H9 (cell line): ENCODE measurements around the gene MAGEB5. TPM values are rescaled to one million over a fixed set of nuclear protein-coding genes. Genes with fewer than 3 reads are reported as not detected.

Experiments used
- DNase-seq: peaks from one replicate; pipeline ENCODE4 v3.0.0-alpha.2; 2017
- H2AFZ ChIP-seq: one replicate; pipeline ENCODE4 v1.6.1; 2013; ENCODE audit warnings: mild to moderate bottlenecking, low read length, control low read depth, moderate library complexity
- H2AK5ac ChIP-seq: 2 replicates; pipeline ENCODE4 v1.6.1; 2013; ENCODE audit warnings: low read length, control low read depth, mixed read lengths; ENCODE audit not compliant: insufficient read length
- H2BK120ac ChIP-seq: one replicate; pipeline ENCODE4 v1.6.1; 2013; ENCODE audit warnings: low read depth, mild to moderate bottlenecking, low read length, control low read depth, inconsistent platforms; ENCODE audit not compliant: poor library complexity, severe bottlenecking
- H2BK12ac ChIP-seq: 2 replicates; pipeline ENCODE4 v1.6.1; 2013; ENCODE audit warnings: low read length, control low read depth, mixed read lengths, low read depth; ENCODE audit not compliant: insufficient read length
- H2BK15ac ChIP-seq: 2 replicates; pipeline ENCODE4 v1.6.1; 2013; ENCODE audit warnings: low read depth, low read length, control low read depth
- H2BK20ac ChIP-seq: one replicate; pipeline ENCODE4 v1.6.1; 2013; ENCODE audit warnings: low read depth, mild to moderate bottlenecking, low read length, control low read depth, inconsistent platforms; ENCODE audit not compliant: poor library complexity, severe bottlenecking
- H2BK5ac ChIP-seq: 2 replicates; pipeline ENCODE4 v1.6.1; 2013; ENCODE audit warnings: low read length, control low read depth, mixed read lengths; ENCODE audit not compliant: insufficient read length
- H3K14ac ChIP-seq: 2 replicates; pipeline ENCODE4 v1.6.1; 2013; ENCODE audit warnings: low read length, control low read depth; ENCODE audit not compliant: insufficient read depth
- H3K18ac ChIP-seq: 2 replicates; pipeline ENCODE4 v1.6.1; 2013; ENCODE audit warnings: low read depth, mild to moderate bottlenecking, mixed read lengths, low read length, control low read depth; ENCODE audit not compliant: insufficient read length
- H3K23ac ChIP-seq: 2 replicates; pipeline ENCODE4 v1.6.1; 2013; ENCODE audit warnings: low read length, control low read depth, mixed read lengths, low read depth; ENCODE audit not compliant: insufficient read length
- H3K23me2 ChIP-seq: 2 replicates; pipeline ENCODE4 v1.6.1; 2013; ENCODE audit warnings: low read depth, mild to moderate bottlenecking, mixed read lengths, low read length, control low read depth; ENCODE audit not compliant: insufficient read length, poor library complexity, severe bottlenecking
- H3K27ac ChIP-seq: 2 replicates; pipeline ENCODE4 v1.5.1; 2013; ENCODE audit warnings: low read length, control low read depth, mixed read lengths, low read depth; ENCODE audit not compliant: insufficient read length
- H3K27me3 ChIP-seq: 2 replicates; pipeline ENCODE4 v1.6.1; 2013; ENCODE audit warnings: low read length, control low read depth, inconsistent platforms; ENCODE audit not compliant: insufficient read depth
- H3K4ac ChIP-seq: 2 replicates; pipeline ENCODE4 v1.6.1; 2013; ENCODE audit warnings: low read depth, mild to moderate bottlenecking, control low read depth, inconsistent platforms, low read length, moderate library complexity
- H3K4me1 ChIP-seq: 2 replicates; pipeline ENCODE4 v1.6.1; 2013; ENCODE audit warnings: low read length, control low read depth, inconsistent platforms; ENCODE audit not compliant: insufficient read depth
- H3K4me2 ChIP-seq: 2 replicates; pipeline ENCODE4 v1.6.1; 2013; ENCODE audit warnings: low read length, control low read depth, mixed read lengths; ENCODE audit not compliant: insufficient read length, insufficient read depth
- H3K56ac ChIP-seq: 2 replicates; pipeline ENCODE4 v1.6.1; 2013; ENCODE audit warnings: low read depth, mild to moderate bottlenecking, mixed read lengths, low read length, control low read depth; ENCODE audit not compliant: insufficient read length
- H3K79me1 ChIP-seq: 2 replicates; pipeline ENCODE4 v1.6.1; 2013; ENCODE audit warnings: low read depth, mild to moderate bottlenecking, moderate library complexity, low read length, control low read depth, inconsistent platforms; ENCODE audit not compliant: insufficient read depth, poor library complexity, severe bottlenecking
- H3K79me2 ChIP-seq: 2 replicates; pipeline ENCODE4 v1.6.1; 2013; ENCODE audit warnings: low read length, control low read depth, inconsistent platforms; ENCODE audit not compliant: insufficient read depth
- H3K9ac ChIP-seq: 2 replicates; pipeline ENCODE4 v1.6.1; 2013; ENCODE audit warnings: low read length, control low read depth, mixed read lengths; ENCODE audit not compliant: insufficient read length; ENCODE audit errors: extremely low read depth
- H3K9me3 ChIP-seq: one replicate; pipeline ENCODE4 v1.6.1; 2013; ENCODE audit warnings: low read depth, low read length, inconsistent platforms; ENCODE audit not compliant: control insufficient read depth
- H3T11ph ChIP-seq: one replicate; pipeline ENCODE4 v1.6.1; 2013; ENCODE audit warnings: mild to moderate bottlenecking, low read length, control low read depth, inconsistent platforms
- H4K20me1 ChIP-seq: one replicate; pipeline ENCODE4 v1.6.1; 2013; ENCODE audit not compliant: control insufficient read depth, insufficient read length, insufficient read depth
- H4K5ac ChIP-seq: 2 replicates; pipeline ENCODE4 v1.6.1; 2013; ENCODE audit warnings: low read depth, mild to moderate bottlenecking, mixed read lengths, low read length, control low read depth; ENCODE audit not compliant: insufficient read length
- H4K8ac ChIP-seq: replicated peaks from 2 replicates; pipeline ENCODE4 v1.6.1; 2013; ENCODE audit warnings: low read length, control low read depth, mixed read lengths, low read depth; ENCODE audit not compliant: insufficient read length
- H4K91ac ChIP-seq: 2 replicates; pipeline ENCODE4 v1.6.1; 2013; ENCODE audit warnings: low read depth, mild to moderate bottlenecking, moderate library complexity, mixed read lengths, low read length, control low read depth; ENCODE audit not compliant: insufficient read length
- H3K27ac Mint-ChIP-seq, 3 experiments: 2 replicates in 2 of 3; 3 replicates in 1 of 3; pipeline ENCODE4 v1.8.0; 2020 to 2021; ENCODE audit warnings: mixed read lengths in 3 of 3, mild to moderate bottlenecking in 1 of 3, moderate library complexity in 1 of 3
- H3K27me3 Mint-ChIP-seq: 2 replicates; pipeline ENCODE4 v1.8.0; 2021; ENCODE audit warnings: low read depth, mild to moderate bottlenecking, moderate library complexity, mixed read lengths
- H3K36me3 Mint-ChIP-seq, 3 experiments: 2 replicates in 2 of 3; 3 replicates in 1 of 3; pipeline ENCODE4 v1.8.0; 2020 to 2021; ENCODE audit warnings: low read depth in 3 of 3, mixed read lengths in 3 of 3; ENCODE audit not compliant: insufficient read depth in 1 of 3
- H3K4me1 Mint-ChIP-seq, 2 experiments: 2 replicates each; pipeline ENCODE4 v1.8.0; 2020; ENCODE audit warnings: mixed read lengths in 2 of 2
- H3K4me3 Mint-ChIP-seq, 2 experiments: 2 replicates in 1 of 2; 3 replicates in 1 of 2; pipeline ENCODE4 v1.8.0; 2020 to 2021; ENCODE audit warnings: mild to moderate bottlenecking in 2 of 2, mixed read lengths in 2 of 2, moderate library complexity in 1 of 2
- H3K9me3 Mint-ChIP-seq, 2 experiments: 2 replicates in 1 of 2; 3 replicates in 1 of 2; pipeline ENCODE4 v1.8.0; 2020; ENCODE audit warnings: mild to moderate bottlenecking in 2 of 2, mixed read lengths in 2 of 2, moderate library complexity in 1 of 2
- whole genome bisulfite sequencing: extraction: QIAGEN DNeasy Blood & Tissue Kit; methylation state at CpG from one replicate; pipeline ENCODE4 v1.1.7; 2013; ENCODE audit warnings: missing lambda C conversion rate, low lambda C conversion rate, mixed read lengths; ENCODE audit not compliant: insufficient read length; ENCODE audit errors: extremely low coverage; 5-methylcytosine and 5-hydroxymethylcytosine counted together
- total RNA-seq: library from RNA; stranded (reverse); gene quantifications from 2 replicates; pipeline ENCODE4 v1.2.1, GENCODE V29; 2021
- TF ChIP-seq, protein P1 (sequence below): fragments of 200-600 bp; sonication (generic); conservative IDR thresholded peaks from 3 replicates; pipeline ENCODE4 v1.8.0; 2021; ENCODE audit warnings: antibody characterized with exemption, mild to moderate bottlenecking

The MAGEB5 gene
- total RNA-seq, 1 experiment from 2014 or later: not detected

DNA sequence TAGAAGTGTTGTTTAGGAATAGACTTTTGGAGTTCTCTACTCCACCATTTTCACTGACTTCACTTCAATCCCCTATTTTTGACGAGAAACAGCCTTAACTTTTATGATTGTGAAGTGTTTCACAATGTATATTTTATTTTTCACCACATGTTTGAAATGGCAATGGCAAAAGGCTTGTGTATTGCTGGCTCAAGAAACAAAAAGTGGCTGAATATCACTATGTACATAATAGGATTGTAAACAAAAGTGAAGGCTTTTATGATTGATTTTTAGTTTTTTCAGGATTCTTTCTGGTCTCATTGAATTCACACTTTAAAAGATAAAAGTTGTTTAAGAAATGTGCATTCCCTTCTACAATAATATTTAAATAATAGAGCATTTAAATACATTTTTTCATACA is 18.2 kb downstream of the MAGEB5 start:
- Histone ChIP-seq H3K27me3 (no peaks in the 10 kb centered on the region), H2BK120ac (no peak overlapping the region), H3K4me2 (no peak overlapping the region)

More for the DNA sequence above, 18.2 kb downstream of the MAGEB5 start:
- H3K23me2 ChIP-seq: no peaks in the 10 kb centered on the region
- H3K9ac ChIP-seq: no peak overlapping the region
- H4K5ac ChIP-seq: no peak overlapping the region
- H4K8ac ChIP-seq: no peak overlapping the region
- TF ChIP-seq, protein P1, sequence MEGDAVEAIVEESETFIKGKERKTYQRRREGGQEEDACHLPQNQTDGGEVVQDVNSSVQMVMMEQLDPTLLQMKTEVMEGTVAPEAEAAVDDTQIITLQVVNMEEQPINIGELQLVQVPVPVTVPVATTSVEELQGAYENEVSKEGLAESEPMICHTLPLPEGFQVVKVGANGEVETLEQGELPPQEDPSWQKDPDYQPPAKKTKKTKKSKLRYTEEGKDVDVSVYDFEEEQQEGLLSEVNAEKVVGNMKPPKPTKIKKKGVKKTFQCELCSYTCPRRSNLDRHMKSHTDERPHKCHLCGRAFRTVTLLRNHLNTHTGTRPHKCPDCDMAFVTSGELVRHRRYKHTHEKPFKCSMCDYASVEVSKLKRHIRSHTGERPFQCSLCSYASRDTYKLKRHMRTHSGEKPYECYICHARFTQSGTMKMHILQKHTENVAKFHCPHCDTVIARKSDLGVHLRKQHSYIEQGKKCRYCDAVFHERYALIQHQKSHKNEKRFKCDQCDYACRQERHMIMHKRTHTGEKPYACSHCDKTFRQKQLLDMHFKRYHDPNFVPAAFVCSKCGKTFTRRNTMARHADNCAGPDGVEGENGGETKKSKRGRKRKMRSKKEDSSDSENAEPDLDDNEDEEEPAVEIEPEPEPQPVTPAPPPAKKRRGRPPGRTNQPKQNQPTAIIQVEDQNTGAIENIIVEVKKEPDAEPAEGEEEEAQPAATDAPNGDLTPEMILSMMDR: no peak
- H3K23ac ChIP-seq: no peak overlapping the region
- no peak overlapping the region for H2AK5ac ChIP-seq
- no peaks in the 10 kb centered on the region for H3K4me1 ChIP-seq
- no peak overlapping the region for H3K18ac ChIP-seq
- Mint-ChIP-seq H3K4me3 (no peak overlapping the region), H3K27me3 (no peaks in the 10 kb centered on the region), H3K36me3 (peaks cover 15 to 31% (median 30%) of the 10 kb centered on the region in 3 experiments), H3K9me3 (peaks cover 62 to 78% of the 10 kb centered on the region in 2 experiments), H3K4me1 (no peaks in the 10 kb centered on the region), H3K27ac (no peak overlapping the region)
- H3K27ac ChIP-seq: no peak overlapping the region
- H3K56ac ChIP-seq: no peak overlapping the region
- no peak overlapping the region for H2BK20ac ChIP-seq
- no CpG with 5 or more reads among the region's 1 CpG for WGBS
- H2AFZ ChIP-seq: no peak overlapping the region
- no peaks in the 10 kb centered on the region for H4K20me1 ChIP-seq
- H3K79me2 ChIP-seq: no peaks in the 10 kb centered on the region
- H2BK5ac ChIP-seq: no peak overlapping the region
- no peaks in the 10 kb centered on the region for H3K79me1 ChIP-seq
- H3T11ph ChIP-seq: no peak overlapping the region
- H3K14ac ChIP-seq: no peak overlapping the region
- no peak for DNase-seq
- H3K4ac ChIP-seq: no peak overlapping the region
- H3K9me3 ChIP-seq: peaks cover 39% of the 10 kb centered on the region
- H2BK15ac ChIP-seq: no peak overlapping the region
- H4K91ac ChIP-seq: no peak overlapping the region
- H2BK12ac ChIP-seq: no peak overlapping the region
